Neural cell (in vitro differentiated cells): ENCODE results near the gene HDAC10. TPM values are rescaled to one million over a fixed set of nuclear protein-coding genes. Genes with fewer than 3 reads are reported as not detected.

Experiments
- H2AFZ ChIP-seq: fragments of 200-600, 300-800 bp; sonication (generic), shearing (Covaris generic); 2 replicates; pipeline ENCODE4 v1.6.0; 2014; ENCODE audit warnings: low read depth, mild to moderate bottlenecking, antibody characterized with exemption, low read length, moderate library complexity
- H3F3A ChIP-seq: fragments of 200-600 bp; shearing (Covaris generic); 2 replicates; pipeline ENCODE4 v1.6.1; 2016; ENCODE audit warnings: mild to moderate bottlenecking, moderate library complexity, mixed read lengths, antibody characterized with exemption, low read length; ENCODE audit not compliant: insufficient read depth, poor library complexity, severe bottlenecking
- H3K27ac ChIP-seq: fragments of 200-600, 300-800 bp; sonication (generic), shearing (Covaris generic); 2 replicates; pipeline ENCODE4 v1.5.1; 2014; ENCODE audit warnings: mild to moderate bottlenecking, low read length, moderate library complexity
- H3K27me3 ChIP-seq: fragments of 300-800, 200-600 bp; sonication (generic), shearing (Covaris generic); 2 replicates; pipeline ENCODE4 v1.6.0; 2014; ENCODE audit warnings: mild to moderate bottlenecking, low read depth, low read length, moderate library complexity; ENCODE audit not compliant: insufficient read depth
- H3K36me3 ChIP-seq: fragments of 300-800, 200-600 bp; sonication (generic), shearing (Covaris generic); 2 replicates; pipeline ENCODE4 v1.5.1; 2014; ENCODE audit warnings: mild to moderate bottlenecking, antibody characterized with exemption, low read length, moderate library complexity; ENCODE audit not compliant: insufficient read depth
- H3K4me2 ChIP-seq: fragments of 300-800, 200-600 bp; sonication (generic), shearing (Covaris generic); 2 replicates; pipeline ENCODE4 v1.6.0; 2014; ENCODE audit warnings: mild to moderate bottlenecking, low read length
- H3K4me3 ChIP-seq: fragments of 300-800, 200-600 bp; sonication (generic), shearing (Covaris generic); 2 replicates; pipeline ENCODE4 v1.5.1; 2014; ENCODE audit warnings: mild to moderate bottlenecking, low read length, moderate library complexity
- H3K79me2 ChIP-seq: fragments of 200-600 bp; shearing (Covaris generic); replicated peaks from 2 replicates; pipeline ENCODE4 v1.6.0; 2014; ENCODE audit warnings: mild to moderate bottlenecking, low read length, moderate library complexity; ENCODE audit not compliant: insufficient read depth
- H3K9ac ChIP-seq: fragments of 300-800, 200-600 bp; sonication (generic), shearing (Covaris generic); 2 replicates; pipeline ENCODE4 v1.6.1; 2016; ENCODE audit warnings: mild to moderate bottlenecking, low read length, mixed read lengths
- H3K9me2 ChIP-seq: fragments of 200-600 bp; shearing (Covaris generic); 2 replicates; pipeline ENCODE4 v1.6.1; 2016; ENCODE audit warnings: mild to moderate bottlenecking, low read length, mixed read lengths; ENCODE audit not compliant: insufficient read depth
- H3K9me3 ChIP-seq: fragments of 200-600, 300-800 bp; sonication (generic), shearing (Covaris generic); 2 replicates; pipeline ENCODE4 v1.6.1; 2016; ENCODE audit warnings: mild to moderate bottlenecking, mixed run types, low read length, moderate library complexity, mixed read lengths
- H4K20me1 ChIP-seq: fragments of 200-600 bp; shearing (Covaris generic); 2 replicates; pipeline ENCODE4 v1.6.1; 2016; ENCODE audit warnings: mild to moderate bottlenecking, mixed run types; ENCODE audit not compliant: insufficient read depth
- EP300 ChIP-seq: fragments of 450-650 bp; conservative IDR thresholded peaks from 2 replicates; pipeline ENCODE4 v1.6.1; 2014; ENCODE audit warnings: antibody characterized with exemption, mild to moderate bottlenecking, moderate library complexity; ENCODE audit not compliant: poor library complexity, severe bottlenecking
- EZH2 ChIP-seq: fragments of 200-600, 300-800 bp; shearing (Covaris generic), sonication (generic); IDR thresholded peaks from 2 replicates; pipeline ENCODE4 v1.6.1; 2014; ENCODE audit warnings: antibody characterized with exemption, low read length, borderline replicate concordance, mild to moderate bottlenecking; ENCODE audit not compliant: insufficient read depth, poor library complexity, severe bottlenecking
- MXI1 ChIP-seq: fragments of 450-650 bp; conservative IDR thresholded peaks from 2 replicates; pipeline ENCODE4 v1.6.1; 2014; ENCODE audit warnings: antibody characterized with exemption, mild to moderate bottlenecking; ENCODE audit not compliant: poor library complexity, severe bottlenecking
- POLR2AphosphoS5 ChIP-seq: IDR thresholded peaks from 2 replicates; pipeline ENCODE4 v1.6.1; 2012
- RAD21 ChIP-seq: fragments of 450-650 bp; conservative IDR thresholded peaks from 2 replicates; pipeline ENCODE4 v1.6.1; 2014; ENCODE audit warnings: antibody characterized with exemption, mild to moderate bottlenecking, moderate library complexity
- REST ChIP-seq: IDR thresholded peaks from 2 replicates; pipeline ENCODE4 v1.6.1; 2012; ENCODE audit warnings: borderline replicate concordance
- SMC3 ChIP-seq: fragments of 450-650 bp; conservative IDR thresholded peaks from 2 replicates; pipeline ENCODE4 v1.6.1; 2014; ENCODE audit warnings: antibody characterized with exemption, mild to moderate bottlenecking, moderate library complexity; ENCODE audit not compliant: poor library complexity
- TAF1 ChIP-seq: IDR thresholded peaks from 2 replicates; pipeline ENCODE4 v1.6.1; 2012; ENCODE audit warnings: low read depth
- polyA plus RNA-seq: library from polyadenylated mRNA; depleted of rRNA; stranded (reverse); fragments of >200 nt; gene quantifications from 2 replicates; pipeline ENCODE4 v1.2.3, GENCODE V29; 2014
- TF ChIP-seq, protein P1 (sequence below): fragments of 450-650 bp; IDR thresholded peaks from 2 replicates; pipeline ENCODE4 v1.5.1; 2014; ENCODE audit warnings: antibody characterized with exemption, mild to moderate bottlenecking, moderate library complexity; ENCODE audit not compliant: poor library complexity, severe bottlenecking

HDAC10 gene
- polyA plus RNA-seq, 1 donor from 2014 or later = 39.1 TPM

DNA sequence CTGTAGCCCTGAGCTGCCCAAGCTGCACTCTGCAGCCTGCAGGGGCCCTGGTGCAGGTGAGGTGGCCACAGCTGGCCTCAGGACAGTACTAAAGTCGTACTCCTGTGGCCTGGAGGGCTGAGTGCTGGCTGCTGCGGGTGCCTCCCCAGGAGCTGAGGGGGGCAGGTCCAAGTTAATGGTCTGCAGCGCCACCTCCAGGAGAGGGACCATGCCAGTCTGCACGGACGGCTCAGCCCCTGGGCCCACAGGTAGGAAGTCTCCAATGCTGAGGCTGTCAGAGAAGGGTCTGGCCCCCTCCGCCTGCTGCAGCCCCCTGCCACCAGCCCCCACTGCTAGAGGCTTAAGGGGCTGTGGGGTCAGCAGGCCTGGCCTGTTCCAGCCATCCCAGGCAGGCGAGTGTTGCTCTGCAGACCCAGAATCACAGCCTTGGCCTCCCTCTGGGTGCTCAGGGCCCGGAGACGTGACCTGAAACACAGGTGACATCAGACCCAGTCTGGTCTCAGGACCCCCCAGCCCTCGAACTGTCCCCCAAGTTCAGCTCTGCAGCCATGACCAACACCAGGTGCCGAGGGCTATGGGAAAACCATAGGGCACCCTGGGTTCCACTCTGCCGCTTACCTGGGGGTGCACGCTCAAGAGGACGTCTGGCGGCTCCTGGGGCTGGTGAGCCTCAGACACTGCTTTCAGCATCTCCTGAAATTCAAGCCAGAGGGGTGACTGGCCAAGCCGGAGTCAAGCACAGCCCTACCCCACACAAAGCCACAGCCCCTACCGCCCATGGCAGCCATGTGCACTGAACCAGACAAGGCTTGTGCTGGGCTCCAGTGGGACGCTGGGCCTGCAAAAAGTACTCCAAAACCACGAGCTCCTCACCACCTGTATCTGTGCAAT, 29.4 kb downstream of the HDAC10 start:
- Histone ChIP-seq H3K9me3 (no peaks in the 10 kb centered on the region), H3K9ac (no peak overlapping the region), H3K27ac (no peak overlapping the region), H2AFZ (no peak overlapping the region), H3K27me3 (no peaks in the 10 kb centered on the region), H3K9me2 (no peaks in the 10 kb centered on the region), H3K36me3 (no peaks in the 10 kb centered on the region), H3F3A (no peaks in the 10 kb centered on the region), H3K79me2 (no peaks in the 10 kb centered on the region), H3K4me3 (no peak overlapping the region), H4K20me1 (no peaks in the 10 kb centered on the region), H3K4me2 (no peak overlapping the region)
- TF ChIP-seq TAF1 (no peak), EP300 (no peak), REST (no peak), EZH2 (no peak), MXI1 (no peak), SMC3 (no peak), POLR2AphosphoS5 (no peak), RAD21 (no peak)
- TF ChIP-seq, protein P1, sequence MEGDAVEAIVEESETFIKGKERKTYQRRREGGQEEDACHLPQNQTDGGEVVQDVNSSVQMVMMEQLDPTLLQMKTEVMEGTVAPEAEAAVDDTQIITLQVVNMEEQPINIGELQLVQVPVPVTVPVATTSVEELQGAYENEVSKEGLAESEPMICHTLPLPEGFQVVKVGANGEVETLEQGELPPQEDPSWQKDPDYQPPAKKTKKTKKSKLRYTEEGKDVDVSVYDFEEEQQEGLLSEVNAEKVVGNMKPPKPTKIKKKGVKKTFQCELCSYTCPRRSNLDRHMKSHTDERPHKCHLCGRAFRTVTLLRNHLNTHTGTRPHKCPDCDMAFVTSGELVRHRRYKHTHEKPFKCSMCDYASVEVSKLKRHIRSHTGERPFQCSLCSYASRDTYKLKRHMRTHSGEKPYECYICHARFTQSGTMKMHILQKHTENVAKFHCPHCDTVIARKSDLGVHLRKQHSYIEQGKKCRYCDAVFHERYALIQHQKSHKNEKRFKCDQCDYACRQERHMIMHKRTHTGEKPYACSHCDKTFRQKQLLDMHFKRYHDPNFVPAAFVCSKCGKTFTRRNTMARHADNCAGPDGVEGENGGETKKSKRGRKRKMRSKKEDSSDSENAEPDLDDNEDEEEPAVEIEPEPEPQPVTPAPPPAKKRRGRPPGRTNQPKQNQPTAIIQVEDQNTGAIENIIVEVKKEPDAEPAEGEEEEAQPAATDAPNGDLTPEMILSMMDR = no peak

GRCh38 chr22:50220603-50221409, 30.3 kb downstream of the HDAC10 start:
- TF ChIP-seq MXI1 = no peak
- TF ChIP-seq, protein P1 = no peak
- no peak for TF ChIP-seq POLR2AphosphoS5
- no peak for TF ChIP-seq REST
- H3K9me2 ChIP-seq = no peaks in the 10 kb centered on the region
- H3K4me3 ChIP-seq = no peak overlapping the region
- H3K9ac ChIP-seq = no peak overlapping the region
- no peaks in the 10 kb centered on the region for H4K20me1 ChIP-seq
- no peaks in the 10 kb centered on the region for H3K36me3 ChIP-seq
- H3K79me2 ChIP-seq = no peaks in the 10 kb centered on the region
- H3K27ac ChIP-seq = no peak overlapping the region
- H3K9me3 ChIP-seq = no peaks in the 10 kb centered on the region
- no peak overlapping the region for H3K4me2 ChIP-seq
- no peaks in the 10 kb centered on the region for H3K27me3 ChIP-seq
- no peak overlapping the region for H2AFZ ChIP-seq
- H3F3A ChIP-seq = no peaks in the 10 kb centered on the region
